ENCODE data around the gene IL1RAP.

IL1RAP gene

GRCh38 chr3:190541008-190541407, 27.1 kb downstream of the IL1RAP start:
- TF ChIP-seq CTCF (IDR thresholded peaks at IDR 0.05; ENCODE audit: low read depth, low read length, missing control alignments), result no peak
- DNase-seq (ENCODE audit: low read depth), result no peak
- no peak overlapping the region for H3K4me3 ChIP-seq (ENCODE audit: low read depth, low read length)

- no peak for DNase-seq (ENCODE audit: low read depth)
- no peak overlapping the region for H3K4me3 ChIP-seq (ENCODE audit: low read depth, low read length)
- no peak for TF ChIP-seq CTCF (IDR thresholded peaks at IDR 0.05; ENCODE audit: low read depth, low read length, missing control alignments)
These were observed 27.7 kb downstream of the IL1RAP start for GRCh38 chr3:190541560-190541959.

DNA sequence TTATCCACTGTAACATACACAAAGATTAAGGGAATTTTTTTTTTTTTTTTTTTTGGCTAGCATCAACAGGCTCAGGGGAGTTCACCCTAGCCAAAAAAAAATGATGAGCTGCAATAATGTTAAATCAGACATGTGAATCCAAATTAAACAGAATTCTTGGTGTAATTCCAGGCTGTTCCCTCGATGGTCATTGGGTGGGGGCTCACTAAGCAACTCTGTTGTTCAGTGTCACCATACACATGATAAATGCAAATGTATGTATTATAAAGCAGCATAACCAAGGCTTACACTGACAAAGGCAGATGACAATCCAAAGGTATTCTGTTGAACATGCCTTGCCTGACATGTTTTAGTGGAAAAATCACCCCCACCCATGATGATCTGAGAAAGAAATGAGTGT, 29.0 kb downstream of the IL1RAP start:
- DNase-seq (ENCODE audit: low read depth), result no peak
- TF ChIP-seq CTCF (IDR thresholded peaks at IDR 0.05; ENCODE audit: low read depth, low read length, missing control alignments), result no peak
- no peak overlapping the region for H3K4me3 ChIP-seq (ENCODE audit: low read depth, low read length)

DNA sequence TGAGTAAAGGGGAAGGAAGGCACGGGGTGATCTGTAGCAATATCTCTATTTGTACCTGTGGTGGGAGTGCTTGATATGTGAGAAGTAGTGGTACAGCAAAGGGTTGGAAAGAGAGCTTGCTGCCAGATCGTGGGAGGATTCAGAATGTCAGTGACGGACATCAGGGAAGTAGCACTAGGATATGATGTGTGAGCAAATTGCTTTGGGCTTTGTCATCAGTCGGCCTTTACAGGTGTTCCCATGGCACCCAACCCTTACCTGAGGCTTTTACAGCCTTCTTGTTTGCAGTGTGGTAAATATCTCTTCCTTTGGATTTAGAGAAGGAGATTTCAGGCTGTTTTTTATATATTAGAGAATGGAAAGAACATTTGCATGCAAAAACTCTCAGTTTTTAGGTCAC, 29.8 kb downstream of the IL1RAP start:
- no peak for TF ChIP-seq CTCF (IDR thresholded peaks at IDR 0.05; ENCODE audit: low read depth, low read length, missing control alignments)
- H3K4me3 ChIP-seq (ENCODE audit: low read depth, low read length), result no peak overlapping the region
- DNase-seq (ENCODE audit: low read depth), result no peak

- no peak for DNase-seq (ENCODE audit: low read depth)
- TF ChIP-seq CTCF (IDR thresholded peaks at IDR 0.05; ENCODE audit: low read depth, low read length, missing control alignments), result no peak
- no peak overlapping the region for H3K4me3 ChIP-seq (ENCODE audit: low read depth, low read length)
These were observed 31.3 kb downstream of the IL1RAP start for GRCh38 chr3:190545191-190545590.

- no peak overlapping the region for H3K4me3 ChIP-seq (ENCODE audit: low read depth, low read length)
- no peak for TF ChIP-seq CTCF (IDR thresholded peaks at IDR 0.05; ENCODE audit: low read depth, low read length, missing control alignments)
- no peak for DNase-seq (ENCODE audit: low read depth)
These were observed 33.1 kb downstream of the IL1RAP start for GRCh38 chr3:190546881-190547510.

DNA sequence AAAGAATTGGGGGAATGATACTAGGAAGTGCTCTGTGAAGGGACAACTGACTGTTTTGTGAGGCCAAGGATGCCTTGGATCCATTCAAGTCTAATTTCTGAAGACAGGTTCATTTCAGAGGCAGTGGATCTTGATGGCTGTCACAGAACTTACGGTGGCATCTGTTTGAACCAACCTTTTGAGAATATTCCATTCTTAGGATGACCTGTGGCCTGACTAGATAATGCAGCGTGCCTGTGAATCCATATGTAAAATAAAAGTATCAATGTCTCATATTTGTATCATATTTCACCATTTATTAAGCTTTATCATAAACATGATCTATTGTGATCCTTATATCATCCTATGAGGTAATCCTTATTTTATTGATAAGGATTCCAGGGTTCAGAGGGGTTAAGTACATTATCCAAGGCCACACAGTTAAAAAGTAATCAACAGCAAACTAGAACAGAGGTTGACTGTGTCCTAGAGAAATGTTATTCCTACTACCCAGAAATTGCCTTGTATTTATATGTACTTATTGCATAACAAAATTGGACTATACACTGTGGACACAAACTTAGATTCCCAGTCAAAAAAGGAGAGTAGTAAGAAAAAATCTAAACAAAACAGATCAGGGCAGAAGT, 34.3 kb downstream of the IL1RAP start:
- H3K4me3 ChIP-seq (ENCODE audit: low read depth, low read length), result no peak overlapping the region
- TF ChIP-seq CTCF (IDR thresholded peaks at IDR 0.05; ENCODE audit: low read depth, low read length, missing control alignments), result no peak
- DNase-seq (ENCODE audit: low read depth), result no peak

All from GM12864 (cell line).